ENCODE data around the gene INPP4B. TPM values are rescaled to one million over a fixed set of nuclear protein-coding genes. Genes with fewer than 3 reads are reported as not detected.

The INPP4B gene
- total RNA-seq, 4 donors from 2014 or later = 29.4 to 51.5 (median 35.3) TPM

GRCh38 chr4:142615324-142615665 is 230.8 kb downstream of the INPP4B start:
- Histone ChIP-seq H3K4me3 (no peak overlapping the region), H3K27ac (peak overlapping the region in 1 of 2 donors; percentile 11), H3K9me3 (no peaks in the 10 kb centered on the region), H3K4me1 (no peaks in the 10 kb centered on the region), H3K27me3 (no peaks in the 10 kb centered on the region), H3K36me3 (no peaks in the 10 kb centered on the region)
- intact Hi-C loops (cut with DNase I; ENCODE audit: low total_unique reads) = no loop called here
- DNase-seq = no peak
- TF ChIP-seq CTCF (IDR thresholded peaks at IDR 0.05) = no peak
- no peak for TF ChIP-seq POLR2A (IDR thresholded peaks at IDR 0.05)

- no peak for DNase-seq
- TF ChIP-seq POLR2A (IDR thresholded peaks at IDR 0.05) = no peak
- TF ChIP-seq CTCF (IDR thresholded peaks at IDR 0.05) = no peak
- no peaks in the 10 kb centered on the region for H3K27me3 ChIP-seq
- H3K36me3 ChIP-seq = no peaks in the 10 kb centered on the region
- H3K4me1 ChIP-seq = no peaks in the 10 kb centered on the region
- H3K27ac ChIP-seq = no peak overlapping the region
- no peaks in the 10 kb centered on the region for H3K9me3 ChIP-seq
- H3K4me3 ChIP-seq = no peak overlapping the region
- intact Hi-C loops (cut with DNase I; ENCODE audit: low total_unique reads) = no loop called here
Observed at GRCh38 chr4:142614621-142615323, 231.3 kb downstream of the INPP4B start.

- DNase-seq = no peak
- Histone ChIP-seq H3K4me3 (no peak overlapping the region), H3K9me3 (peaks cover 0 to 6% of the 10 kb centered on the region in 2 donors), H3K27me3 (no peaks in the 10 kb centered on the region), H3K27ac (no peak overlapping the region), H3K4me1 (no peaks in the 10 kb centered on the region), H3K36me3 (no peaks in the 10 kb centered on the region)
- intact Hi-C loops (cut with DNase I; ENCODE audit: low total_unique reads) = no loop called here
- TF ChIP-seq CTCF (IDR thresholded peaks at IDR 0.05) = no peak
- TF ChIP-seq POLR2A (IDR thresholded peaks at IDR 0.05) = no peak
Observed at GRCh38 chr4:142607976-142608375, 238.1 kb downstream of the INPP4B start.

GRCh38 chr4:142600952-142601351 is 245.1 kb downstream of the INPP4B start:
- no peaks in the 10 kb centered on the region for H3K27me3 ChIP-seq

More at GRCh38 chr4:142600952-142601351, 245.1 kb downstream of the INPP4B start:
- Histone ChIP-seq H3K9me3 (peaks cover 0 to 10% of the 10 kb centered on the region in 2 donors), H3K4me3 (no peak overlapping the region), H3K4me1 (no peaks in the 10 kb centered on the region), H3K27ac (no peak overlapping the region), H3K36me3 (no peaks in the 10 kb centered on the region)
- TF ChIP-seq CTCF (IDR thresholded peaks at IDR 0.05) = no peak
- TF ChIP-seq POLR2A (IDR thresholded peaks at IDR 0.05) = no peak
- DNase-seq = no peak
- intact Hi-C loops (cut with DNase I; ENCODE audit: low total_unique reads) = no loop called here

Data from uterus (tissue), 4 donors.